HG02970 (cell line): ENCODE data around the gene SELENOK.
"Not testable (repeated sequence)": the region's sequence is repeated elsewhere in the genome, so short reads cannot be mapped to it uniquely, and the experiment has no call there.

Experiments used
- ATAC-seq: cut with Tn5 transposase; IDR thresholded peaks from one replicate; pipeline ENCODE4 v1.9.1; 2021; ENCODE audit warnings: mild to moderate bottlenecking, moderate library complexity, moderate number of reproducible peaks; ENCODE audit not compliant: unreplicated experiment, low FRiP score

SELENOK gene

GRCh38 chr3:53891497-53892285 is at the start of gene SELENOK:
Gene SELENOK (minus strand): TSS chr3:53891859.
- peak; percentile 93 for ATAC-seq

GRCh38 chr3:53941184-53941583 is 49.5 kb upstream of the SELENOK start:
- ATAC-seq = no peak

GRCh38 chr3:53940623-53941022 is 49.0 kb upstream of the SELENOK start:
- ATAC-seq = no peak

GRCh38 chr3:53939813-53940212 is 48.2 kb upstream of the SELENOK start:
- no peak for ATAC-seq

- no peak for ATAC-seq
Observed at GRCh38 chr3:53939086-53939582, 47.5 kb upstream of the SELENOK start.

GRCh38 chr3:53938645-53939044 is 47.0 kb upstream of the SELENOK start:
- no peak for ATAC-seq

- no peak for ATAC-seq
Observed at GRCh38 chr3:53936347-53936746, 44.7 kb upstream of the SELENOK start.

- no peak for ATAC-seq
Observed at GRCh38 chr3:53935283-53935901, 43.7 kb upstream of the SELENOK start.

GRCh38 chr3:53927208-53927872 is 35.7 kb upstream of the SELENOK start:
- not testable (repeated sequence) for ATAC-seq

GRCh38 chr3:53921296-53921695 is 29.6 kb upstream of the SELENOK start:
- ATAC-seq = no peak

GRCh38 chr3:53919741-53920140 is 28.1 kb upstream of the SELENOK start:
- no peak for ATAC-seq

- ATAC-seq = no peak
Observed at GRCh38 chr3:53913401-53913800, 21.7 kb upstream of the SELENOK start.

- ATAC-seq = no peak
Observed at GRCh38 chr3:53902711-53903110, 11.1 kb upstream of the SELENOK start.

GRCh38 chr3:53902067-53902466 is 10.4 kb upstream of the SELENOK start:
- no peak for ATAC-seq

GRCh38 chr3:53900666-53901331 is 9.1 kb upstream of the SELENOK start:
- no peak for ATAC-seq

- ATAC-seq = no peak
Observed at GRCh38 chr3:53899750-53900149, 8.1 kb upstream of the SELENOK start.

GRCh38 chr3:53892286-53892637 is 603 bp upstream of the SELENOK start:
- no peak for ATAC-seq

GRCh38 chr3:53890726-53891475 is 758 bp downstream of the SELENOK start:
- no peak for ATAC-seq

- no peak for ATAC-seq
Observed at GRCh38 chr3:53888232-53888631, 3.4 kb downstream of the SELENOK start.

GRCh38 chr3:53887446-53887845 is 4.2 kb downstream of the SELENOK start:
- ATAC-seq = no peak
